ENCODE results near the gene ANK2. TPM values are rescaled to one million over a fixed set of nuclear protein-coding genes. Genes with fewer than 3 reads are reported as not detected.

Gene ANK2
- total RNA-seq, 4 donors from 2014 or later, result 13.7 to 47.4 (median 30.5) TPM

DNA sequence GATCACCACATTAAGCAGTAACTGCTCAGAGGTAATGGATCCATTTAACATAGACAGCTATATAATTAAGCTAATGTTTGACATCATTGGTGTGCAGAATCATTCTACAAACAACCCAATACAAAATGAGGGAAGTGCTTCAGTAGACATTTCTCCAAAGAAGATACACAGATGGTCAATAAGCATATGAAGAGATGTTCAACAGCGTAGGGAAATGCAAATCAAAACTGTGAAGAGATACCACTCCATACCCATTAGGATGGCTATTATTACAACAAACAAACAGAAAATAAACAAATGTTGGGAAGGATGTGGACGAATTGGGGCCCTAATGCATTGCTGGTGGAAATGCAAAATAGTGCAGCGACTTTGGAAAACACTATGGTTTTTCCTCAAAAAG, 294.6 kb downstream of the ANK2 start:
- Histone ChIP-seq H3K27me3 (no peaks in the 10 kb centered on the region), H3K9me3 (no peaks in the 10 kb centered on the region), H3K27ac (no peak overlapping the region), H3K36me3 (peaks cover 0 to 4% (median 1%) of the 10 kb centered on the region in 4 donors), H3K4me1 (no peaks in the 10 kb centered on the region), H3K4me3 (no peak overlapping the region)
- intact Hi-C loops (cut with DNase I; ENCODE audit: low total_unique reads) (no loop called here), in situ Hi-C loops (cut with MboI; ENCODE audit: low pct_ligation_motif_present in 1 of 4, low pct_unique_long_range_greater_than_20kb in 1 of 4, low sequenced_read_pairs in 3 of 4) (no loop called here)
- DNase-seq, result no peak
- TF ChIP-seq POLR2A (IDR thresholded peaks at IDR 0.05), result no peak
- no peak for TF ChIP-seq POLR2AphosphoS5 (IDR thresholded peaks at IDR 0.05)
- TF ChIP-seq, protein P1, sequence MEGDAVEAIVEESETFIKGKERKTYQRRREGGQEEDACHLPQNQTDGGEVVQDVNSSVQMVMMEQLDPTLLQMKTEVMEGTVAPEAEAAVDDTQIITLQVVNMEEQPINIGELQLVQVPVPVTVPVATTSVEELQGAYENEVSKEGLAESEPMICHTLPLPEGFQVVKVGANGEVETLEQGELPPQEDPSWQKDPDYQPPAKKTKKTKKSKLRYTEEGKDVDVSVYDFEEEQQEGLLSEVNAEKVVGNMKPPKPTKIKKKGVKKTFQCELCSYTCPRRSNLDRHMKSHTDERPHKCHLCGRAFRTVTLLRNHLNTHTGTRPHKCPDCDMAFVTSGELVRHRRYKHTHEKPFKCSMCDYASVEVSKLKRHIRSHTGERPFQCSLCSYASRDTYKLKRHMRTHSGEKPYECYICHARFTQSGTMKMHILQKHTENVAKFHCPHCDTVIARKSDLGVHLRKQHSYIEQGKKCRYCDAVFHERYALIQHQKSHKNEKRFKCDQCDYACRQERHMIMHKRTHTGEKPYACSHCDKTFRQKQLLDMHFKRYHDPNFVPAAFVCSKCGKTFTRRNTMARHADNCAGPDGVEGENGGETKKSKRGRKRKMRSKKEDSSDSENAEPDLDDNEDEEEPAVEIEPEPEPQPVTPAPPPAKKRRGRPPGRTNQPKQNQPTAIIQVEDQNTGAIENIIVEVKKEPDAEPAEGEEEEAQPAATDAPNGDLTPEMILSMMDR (IDR thresholded peaks at IDR 0.05), result no peak
- no peak for TF ChIP-seq EP300 (IDR thresholded peaks at IDR 0.05; ENCODE audit: low read depth)
- WGBS, 2 donors (ENCODE audit: low coverage in 1 of 2), result 78 to 83% methylated on average over 3 of the region's 3 CpGs

DNA sequence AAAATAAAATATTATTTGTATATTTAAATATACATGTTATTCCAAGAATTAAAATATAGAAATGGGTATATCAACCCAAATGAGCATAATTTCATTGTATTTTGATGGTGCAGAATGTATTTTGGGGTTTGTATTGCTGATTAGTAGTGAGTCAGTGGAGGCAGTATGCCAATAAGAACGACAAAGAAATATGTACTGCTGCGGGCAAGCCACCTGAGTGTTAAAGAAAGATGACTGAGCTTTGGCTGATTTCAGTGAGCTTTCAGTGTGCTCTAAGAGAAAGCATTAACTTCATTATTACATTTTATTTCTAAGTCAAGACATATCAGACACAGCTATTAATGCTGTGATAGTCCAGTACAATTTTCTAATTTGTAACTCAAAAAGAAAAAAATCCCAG, 297.8 kb downstream of the ANK2 start:
- 78 to 86% methylated on average over 2 of the region's 2 CpGs for WGBS, 2 donors (ENCODE audit: low coverage in 1 of 2)

DNA sequence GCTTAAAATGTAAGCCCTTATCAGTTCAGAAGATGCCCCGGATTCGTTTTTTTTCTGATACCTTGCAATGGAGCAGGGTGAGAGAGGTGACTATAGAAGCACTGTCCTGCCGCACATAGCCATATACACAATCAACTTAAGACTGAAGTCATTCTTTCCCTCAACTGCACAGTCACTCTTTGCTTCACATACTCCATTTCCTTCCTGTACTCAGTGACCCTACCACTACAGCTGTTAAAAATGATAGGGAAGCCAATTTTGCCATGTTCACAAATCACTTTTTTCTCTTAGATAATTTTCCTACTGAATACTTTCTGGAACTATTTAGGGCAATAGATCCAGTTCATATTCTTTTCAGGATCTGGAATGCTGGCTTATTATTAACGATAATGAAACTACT, 300.0 kb downstream of the ANK2 start:
- in situ Hi-C loops (cut with MboI; ENCODE audit: low pct_ligation_motif_present in 1 of 4, low pct_unique_long_range_greater_than_20kb in 1 of 4, low sequenced_read_pairs in 3 of 4), result no loop called here
- DNase-seq, result no peak
- Histone ChIP-seq H3K36me3 (no peaks in the 10 kb centered on the region), H3K4me1 (no peaks in the 10 kb centered on the region), H3K27ac (no peak overlapping the region), H3K4me3 (no peak overlapping the region), H3K9me3 (no peaks in the 10 kb centered on the region), H3K27me3 (no peaks in the 10 kb centered on the region)
- 62 to 69% methylated on average over 4 of the region's 4 CpGs for WGBS, 2 donors (ENCODE audit: low coverage in 1 of 2)
- intact Hi-C loops (cut with DNase I; ENCODE audit: low total_unique reads), result no loop called here
- no peak for TF ChIP-seq POLR2A (IDR thresholded peaks at IDR 0.05)
- TF ChIP-seq EP300 (IDR thresholded peaks at IDR 0.05; ENCODE audit: low read depth), result no peak
- TF ChIP-seq, protein P1 (IDR thresholded peaks at IDR 0.05), result no peak
- no peak for TF ChIP-seq POLR2AphosphoS5 (IDR thresholded peaks at IDR 0.05)

More for the DNA sequence above, 297.8 kb downstream of the ANK2 start:
- no peaks in the 10 kb centered on the region for H3K4me1 ChIP-seq
- H3K27me3 ChIP-seq, result no peaks in the 10 kb centered on the region
- TF ChIP-seq POLR2A (IDR thresholded peaks at IDR 0.05) (no peak), EP300 (IDR thresholded peaks at IDR 0.05; ENCODE audit: low read depth) (no peak), POLR2AphosphoS5 (IDR thresholded peaks at IDR 0.05) (no peak)
- TF ChIP-seq, protein P1 (IDR thresholded peaks at IDR 0.05), result no peak
- H3K4me3 ChIP-seq, result no peak overlapping the region
- in situ Hi-C loops (cut with MboI; ENCODE audit: low pct_ligation_motif_present in 1 of 4, low pct_unique_long_range_greater_than_20kb in 1 of 4, low sequenced_read_pairs in 3 of 4), result no loop called here
- H3K36me3 ChIP-seq, result peaks cover 0 to 4% (median 1%) of the 10 kb centered on the region in 4 donors
- DNase-seq, result no peak
- intact Hi-C loops (cut with DNase I; ENCODE audit: low total_unique reads), result no loop called here
- no peak overlapping the region for H3K27ac ChIP-seq
- H3K9me3 ChIP-seq, result no peaks in the 10 kb centered on the region

DNA sequence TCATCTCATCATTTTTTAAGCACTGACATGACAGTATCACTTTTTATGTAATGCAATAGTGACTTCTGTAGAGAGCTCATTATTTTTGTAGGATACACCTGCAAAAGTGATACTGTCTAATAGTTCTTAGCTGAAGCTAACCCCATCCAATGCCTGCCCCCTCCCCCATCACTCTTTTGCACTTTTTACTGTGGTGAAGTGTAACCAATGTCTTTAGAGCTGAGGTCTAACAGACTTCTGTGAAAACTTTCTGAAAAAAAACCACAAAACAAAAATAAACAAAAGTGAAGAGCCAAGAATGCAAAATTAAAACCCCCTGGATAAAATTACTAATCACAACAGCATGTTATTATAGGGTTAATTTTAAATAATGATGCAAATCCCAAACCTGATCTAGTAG, 301.1 kb downstream of the ANK2 start:
- H3K4me1 ChIP-seq, result peaks cover 0 to 3% (median 0%) of the 10 kb centered on the region in 4 donors
- H3K4me3 ChIP-seq, result no peak overlapping the region
- in situ Hi-C loops (cut with MboI; ENCODE audit: low pct_ligation_motif_present in 1 of 4, low pct_unique_long_range_greater_than_20kb in 1 of 4, low sequenced_read_pairs in 3 of 4), result no loop called here
- DNase-seq, result no peak
- H3K27me3 ChIP-seq, result no peaks in the 10 kb centered on the region
- H3K9me3 ChIP-seq, result no peaks in the 10 kb centered on the region
- H3K36me3 ChIP-seq, result no peaks in the 10 kb centered on the region
- TF ChIP-seq POLR2A (IDR thresholded peaks at IDR 0.05) (no peak), EP300 (IDR thresholded peaks at IDR 0.05; ENCODE audit: low read depth) (no peak), POLR2AphosphoS5 (IDR thresholded peaks at IDR 0.05) (no peak)
- TF ChIP-seq, protein P1 (IDR thresholded peaks at IDR 0.05), result no peak
- intact Hi-C loops (cut with DNase I; ENCODE audit: low total_unique reads), result no loop called here
- H3K27ac ChIP-seq, result no peak overlapping the region
